Transverse colon (tissue), 4 donors: ENCODE data around the gene DONSON. TPM values are rescaled to one million over a fixed set of nuclear protein-coding genes. Genes with fewer than 3 reads are reported as not detected.

Source experiments
- DNase-seq: peaks from one replicate; pipeline ENCODE4 v3.0.0-alpha.2; 2019
- H3K27ac ChIP-seq, 4 donors: fragments of 200-600 bp; sonication (generic); 2 replicates each; pipeline ENCODE4 v1.5.1; 2016 to 2018; ENCODE audit warnings: inconsistent platforms in 4 of 4
- H3K27me3 ChIP-seq: fragments of 200-600 bp; sonication (generic); 2 replicates; pipeline ENCODE4 v1.5.1; 2017; ENCODE audit warnings: inconsistent platforms
- H3K36me3 ChIP-seq, 4 donors: fragments of 200-600 bp; sonication (generic); 2 replicates each; pipeline ENCODE4 v1.5.1; 2017 to 2019; ENCODE audit warnings: inconsistent platforms in 4 of 4
- H3K4me1 ChIP-seq, 4 donors: fragments of 200-600 bp; sonication (generic); 2 replicates each; pipeline ENCODE4 v1.5.1; 2017 to 2020; ENCODE audit warnings: inconsistent platforms in 4 of 4
- H3K4me3 ChIP-seq, 4 donors: fragments of 200-600 bp; sonication (generic); 1 replicate in 1 of 4; 2 replicates in 3 of 4; pipeline versions ENCODE4 v1.5.1 to v1.6.1; 2017 to 2019; ENCODE audit warnings: inconsistent platforms in 4 of 4
- H3K9me3 ChIP-seq, 2 donors: fragments of 200-600 bp; sonication (generic); 2 replicates each; pipeline ENCODE4 v1.5.1; 2017 to 2019; ENCODE audit warnings: inconsistent platforms in 2 of 2
- CTCF ChIP-seq, 5 experiments: fragments of 200-600 bp in 3 of 5; fragments of 450-650 bp in 2 of 5; sonication (generic) in 3 of 5; IDR thresholded peaks; 1 replicate in 2 of 5; 2 replicates in 3 of 5; pipeline ENCODE4 v1.5.1; 2016 to 2017; ENCODE audit warnings: antibody characterized with exemption in 5 of 5, inconsistent platforms in 3 of 5, mild to moderate bottlenecking in 2 of 5, moderate library complexity in 1 of 5
- EP300 ChIP-seq: sonication (generic); formaldehyde crosslinking; IDR thresholded peaks from one replicate; pipeline ENCODE4 v1.6.1; 2017; ENCODE audit warnings: antibody characterized with exemption, low read depth
- POLR2A ChIP-seq: fragments of 450-650 bp; IDR thresholded peaks from one replicate; pipeline ENCODE4 v1.6.1; 2016; ENCODE audit warnings: antibody characterized with exemption, mild to moderate bottlenecking, moderate library complexity
- POLR2AphosphoS5 ChIP-seq, 3 donors: sonication (generic); formaldehyde crosslinking; IDR thresholded peaks; one replicate each; pipeline ENCODE4 v1.6.1; 2016; ENCODE audit warnings: antibody characterized with exemption in 3 of 3
- WGBS, 2 donors: methylation state at CpG; one replicate each; pipeline ENCODE4 v1.1.5; 2018; ENCODE audit warnings: low coverage in 1 of 2; 5-methylcytosine and 5-hydroxymethylcytosine counted together
- in situ Hi-C, 4 donors: fragments of 200-750 bp; cut with MboI; loops; one replicate each; pipeline versions ENCODE4 v1.15.0 to v1.15.1; 2017; ENCODE audit warnings: low sequenced_read_pairs in 3 of 4, low pct_ligation_motif_present in 1 of 4, low pct_unique_long_range_greater_than_20kb in 1 of 4
- intact Hi-C: fragments of 100-400 bp; cut with DNase I; formaldehyde crosslinking; loops from one replicate; pipeline ENCODE4 v1.15.1; 2023; ENCODE audit warnings: low total_unique reads
- total RNA-seq, 4 donors: library from RNA; depleted of rRNA; stranded (reverse); fragments of >200 nt; gene quantifications; one replicate each; pipeline ENCODE4 v1.1.0, GENCODE V29; 2016

The DONSON gene
- total RNA-seq, 4 donors from 2014 or later, result 1.8 to 6.5 (median 3.5) TPM

- Histone ChIP-seq H3K36me3 (peaks cover 0 to 10% (median 4%) of the 10 kb centered on the region in 4 donors), H3K9me3 (no peaks in the 10 kb centered on the region), H3K4me3 (peak overlapping the region; percentile 63 to 97 (median 81)), H3K27me3 (no peaks in the 10 kb centered on the region), H3K4me1 (peaks cover 19 to 37% (median 33%) of the 10 kb centered on the region in 4 donors), H3K27ac (peak overlapping the region; percentile 93 to 99 (median 98))
- in situ Hi-C loops, result no loop called here
- DNase-seq, result no peak
- 33 to 68% methylated on average over 13 to 19 of the region's 19 CpGs for WGBS, 2 donors
- TF ChIP-seq POLR2A, result no peak
- TF ChIP-seq POLR2AphosphoS5 (IDR thresholded peaks at IDR 0.05), result no peak
- no peak for TF ChIP-seq EP300
- no peak for TF ChIP-seq CTCF (IDR thresholded peaks at IDR 0.05)
- intact Hi-C loops, result no loop called here
Measured at GRCh38 chr21:33541105-33541711, 47.3 kb downstream of the DONSON start.

- Histone ChIP-seq H3K27me3 (no peaks in the 10 kb centered on the region), H3K27ac (peak overlapping the region; percentile 93 to 99 (median 98)), H3K4me1 (peaks cover 18 to 33% (median 31%) of the 10 kb centered on the region in 4 donors), H3K36me3 (peaks cover 0 to 13% (median 5%) of the 10 kb centered on the region in 4 donors), H3K9me3 (no peaks in the 10 kb centered on the region), H3K4me3 (peak overlapping the region in 1 of 4 donors; percentile 97)
- 52 to 73% methylated on average over 3 of the region's 3 CpGs for WGBS, 2 donors
- intact Hi-C loops, result no loop called here
- TF ChIP-seq CTCF (IDR thresholded peaks at IDR 0.05) (no peak), POLR2AphosphoS5 (IDR thresholded peaks at IDR 0.05) (no peak), EP300 (no peak), POLR2A (no peak)
- in situ Hi-C loops, result no loop called here
- no peak for DNase-seq
Measured at GRCh38 chr21:33540711-33541104, 47.8 kb downstream of the DONSON start.

DNA sequence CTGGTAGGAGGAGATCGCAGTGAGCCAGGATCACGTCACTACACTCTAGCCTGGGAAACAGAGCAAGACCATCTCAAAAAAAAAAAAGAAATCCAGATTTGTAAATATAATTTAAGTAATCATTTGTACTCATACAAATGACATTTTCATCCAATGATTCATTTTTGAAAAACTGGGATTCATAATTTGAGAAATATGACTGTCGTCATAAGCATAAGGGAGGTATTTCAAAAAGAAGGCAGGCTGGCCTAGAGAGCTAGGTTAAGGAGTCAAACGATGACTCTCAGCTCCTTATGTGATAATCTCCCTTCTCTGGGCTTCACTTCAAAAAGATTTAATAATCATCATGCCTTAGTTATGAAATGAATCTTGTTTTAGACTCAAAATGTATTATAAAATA lies 48.9 kb downstream of the DONSON start:
- H3K4me3 ChIP-seq, result no peak overlapping the region
- H3K36me3 ChIP-seq, result peaks cover 0 to 18% (median 6%) of the 10 kb centered on the region in 4 donors
- H3K27me3 ChIP-seq, result no peaks in the 10 kb centered on the region
- intact Hi-C loops (no loop called here), in situ Hi-C loops (no loop called here)
- DNase-seq, result no peak
- H3K27ac ChIP-seq, result peak overlapping the region in 1 of 4 donors; percentile 99
- no peaks in the 10 kb centered on the region for H3K9me3 ChIP-seq
- WGBS, 2 donors, result 78 to 82% methylated on average over 4 of the region's 4 CpGs
- peaks cover 11 to 22% (median 21%) of the 10 kb centered on the region in 4 donors for H3K4me1 ChIP-seq
- no peak for TF ChIP-seq EP300
- no peak for TF ChIP-seq POLR2AphosphoS5 (IDR thresholded peaks at IDR 0.05)
- TF ChIP-seq POLR2A, result no peak
- no peak for TF ChIP-seq CTCF (IDR thresholded peaks at IDR 0.05)

GRCh38 chr21:33537212-33537611 lies 51.3 kb downstream of the DONSON start:
- Histone ChIP-seq H3K27ac (no peak overlapping the region), H3K4me3 (no peak overlapping the region), H3K9me3 (no peaks in the 10 kb centered on the region), H3K4me1 (peaks cover 11 to 17% (median 16%) of the 10 kb centered on the region in 4 donors), H3K27me3 (no peaks in the 10 kb centered on the region), H3K36me3 (peaks cover 0 to 37% (median 14%) of the 10 kb centered on the region in 4 donors)
- TF ChIP-seq POLR2A (no peak), EP300 (no peak), POLR2AphosphoS5 (IDR thresholded peaks at IDR 0.05) (no peak), CTCF (IDR thresholded peaks at IDR 0.05) (no peak)
- intact Hi-C loops (no loop called here), in situ Hi-C loops (no loop called here)
- 79 to 96% methylated on average over 2 of the region's 2 CpGs for WGBS, 2 donors
- DNase-seq, result no peak
